WTC11 (cell line): ENCODE measurements around the gene PABPN1L. TPM values are rescaled to one million over a fixed set of nuclear protein-coding genes. Genes with fewer than 3 reads are reported as not detected.

Experiments used
- ATAC-seq: fragments of 200-7000 bp; cut with Tn5 transposase; 2 replicates; pipeline ENCODE4 v1.10.0; 2021; ENCODE audit warnings: mild to moderate bottlenecking, moderate library complexity
- CTCF ChIA-PET: fragments of 300-600 bp; sonication (Branson Sonifier 250); formaldehyde crosslinking; loops from one replicate; lab custom pipeline; 2021; ENCODE audit warnings: antibody characterized with exemption; lab: Charles Lee
- POLR2A ChIA-PET: fragments of 350-600 bp; sonication (Branson Sonifier 250); formaldehyde crosslinking; loops from one replicate; lab custom pipeline; 2021; ENCODE audit warnings: antibody characterized with exemption; lab: Charles Lee
- DNase-seq: peaks from one replicate; pipeline ENCODE4 v3.0.0; 2021; ENCODE audit warnings: low spot score
- H3K27ac Mint-ChIP-seq: 2 replicates; pipeline ENCODE4 v1.8.0; 2021; ENCODE audit warnings: mixed read lengths
- H3K27me3 Mint-ChIP-seq: 2 replicates; pipeline ENCODE4 v1.8.0; 2021; ENCODE audit warnings: low read depth, mild to moderate bottlenecking, moderate library complexity, mixed read lengths
- H3K36me3 Mint-ChIP-seq: 2 replicates; pipeline ENCODE4 v1.8.0; 2021; ENCODE audit warnings: mixed read lengths
- H3K4me1 Mint-ChIP-seq: 2 replicates; pipeline ENCODE4 v1.8.0; 2022; ENCODE audit warnings: mixed read lengths
- H3K4me3 Mint-ChIP-seq: 2 replicates; pipeline ENCODE4 v1.8.0; 2021; ENCODE audit warnings: mild to moderate bottlenecking, moderate library complexity, mixed read lengths
- H3K9me3 Mint-ChIP-seq: 2 replicates; pipeline ENCODE4 v1.8.0; 2021; ENCODE audit warnings: mixed read lengths
- ELF4 ChIP-seq: sonication (generic); formaldehyde crosslinking; IDR thresholded peaks from 2 replicates; pipeline ENCODE4 v1.8.1; 2022; ENCODE audit warnings: low read depth, mild to moderate bottlenecking, moderate library complexity, missing genetic modification reagents
- ETV6 ChIP-seq: sonication (generic); formaldehyde crosslinking; IDR thresholded peaks from 2 replicates; pipeline ENCODE4 v1.8.1; 2022; ENCODE audit warnings: mild to moderate bottlenecking, missing genetic modification reagents
- GTF2I ChIP-seq: fragments of 250-450 bp; sonication (Bioruptor Pico); conservative IDR thresholded peaks from 2 replicates; pipeline ENCODE4 v1.4.0; 2021; ENCODE audit warnings: mild to moderate bottlenecking
- JAZF1 ChIP-seq: fragments of 250-450 bp; sonication (Bioruptor Pico); IDR thresholded peaks from 2 replicates; pipeline ENCODE4 v1.9.0; 2021; ENCODE audit warnings: moderate library complexity, mild to moderate bottlenecking, inconsistent platforms
- JUN ChIP-seq: sonication (generic); formaldehyde crosslinking; IDR thresholded peaks from 2 replicates; pipeline ENCODE4 v1.8.0; 2023; ENCODE audit warnings: mild to moderate bottlenecking, missing genetic modification reagents
- MYBL2 ChIP-seq: sonication (generic); formaldehyde crosslinking; IDR thresholded peaks from 2 replicates; pipeline ENCODE4 v1.8.1; 2023; ENCODE audit warnings: mild to moderate bottlenecking, moderate library complexity, missing genetic modification reagents
- NFYB ChIP-seq: sonication (generic); formaldehyde crosslinking; conservative IDR thresholded peaks from 2 replicates; pipeline ENCODE4 v1.8.0; 2022; ENCODE audit warnings: low read depth, missing genetic modification reagents
- NR2C2 ChIP-seq: sonication (generic); formaldehyde crosslinking; IDR thresholded peaks from 2 replicates; pipeline ENCODE4 v1.8.0; 2022; ENCODE audit warnings: mild to moderate bottlenecking, missing genetic modification reagents
- SMAD4 ChIP-seq: sonication (generic); formaldehyde crosslinking; IDR thresholded peaks from 2 replicates; pipeline ENCODE4 v1.8.0; 2022; ENCODE audit warnings: mild to moderate bottlenecking, missing genetic modification reagents
- ZNF121 ChIP-seq: sonication (generic); formaldehyde crosslinking; IDR thresholded peaks from 2 replicates; pipeline ENCODE4 v1.8.0; 2023; ENCODE audit warnings: missing genetic modification reagents
- ZNF138 ChIP-seq: sonication (generic); formaldehyde crosslinking; conservative IDR thresholded peaks from 2 replicates; pipeline ENCODE4 v1.8.1; 2022; ENCODE audit warnings: mild to moderate bottlenecking, moderate library complexity, missing genetic modification reagents
- ZNF232 ChIP-seq: sonication (generic); formaldehyde crosslinking; IDR thresholded peaks from 2 replicates; pipeline ENCODE4 v1.8.0; 2022; ENCODE audit warnings: mild to moderate bottlenecking, missing genetic modification reagents
- total RNA-seq: library from RNA; stranded (reverse); gene quantifications from 3 replicates; pipeline ENCODE4 v1.2.3, GENCODE V29; 2021
- TF ChIP-seq, protein P1 (sequence below): sonication (generic); formaldehyde crosslinking; IDR thresholded peaks from 2 replicates; pipeline ENCODE4 v1.8.0; 2023; ENCODE audit warnings: missing genetic modification reagents
- TF ChIP-seq, protein P2 (sequence below): fragments of 200-600 bp; IDR thresholded peaks from 2 replicates; pipeline ENCODE4 v1.8.0; 2022; ENCODE audit warnings: antibody characterized with exemption
- TF ChIP-seq, protein P3 (sequence below): sonication (generic); formaldehyde crosslinking; IDR thresholded peaks from 2 replicates; pipeline ENCODE4 v1.8.1; 2023; ENCODE audit warnings: mild to moderate bottlenecking, missing genetic modification reagents
- TF ChIP-seq, protein P4 (sequence below): sonication (generic); formaldehyde crosslinking; IDR thresholded peaks from 2 replicates; pipeline ENCODE4 v1.8.0; 2022; ENCODE audit warnings: mild to moderate bottlenecking, missing genetic modification reagents
- TF ChIP-seq, protein P5 (sequence below): fragments of 250-450 bp; sonication (Bioruptor Pico); IDR thresholded peaks from 2 replicates; pipeline ENCODE4 v2.1.2; 2022; ENCODE audit warnings: mild to moderate bottlenecking, moderate library complexity
- TF ChIP-seq, protein P6 (sequence below): sonication (generic); formaldehyde crosslinking; IDR thresholded peaks from 2 replicates; pipeline ENCODE4 v1.8.1; 2022; ENCODE audit warnings: mild to moderate bottlenecking, missing genetic modification reagents, moderate library complexity, borderline replicate concordance

The PABPN1L gene
- total RNA-seq, 1 experiment from 2014 or later = not detected

DNA sequence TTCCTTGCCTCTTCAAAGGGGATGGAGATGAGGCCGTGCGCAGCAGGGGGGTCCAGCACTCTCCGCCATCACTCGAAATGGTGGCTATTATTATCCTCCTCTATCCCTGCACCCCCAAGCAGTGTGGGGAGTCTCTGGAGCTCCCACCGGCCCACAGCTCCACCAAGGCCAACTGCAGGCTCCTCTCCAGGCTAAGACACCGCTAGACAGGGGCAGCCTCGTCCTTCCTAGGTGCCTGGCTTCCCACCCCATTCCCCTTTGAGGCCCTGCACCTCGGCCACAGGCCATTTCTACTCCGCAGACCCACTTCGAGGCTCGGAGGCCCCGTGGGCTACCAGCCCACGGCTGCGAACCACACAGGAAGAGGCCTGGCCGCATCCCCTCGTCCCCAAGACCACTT, 39.6 kb upstream of the PABPN1L start:
- ATAC-seq (no peak), DNase-seq (no peak)
- Mint-ChIP-seq H3K9me3 (no peaks in the 10 kb centered on the region), H3K4me1 (peaks cover 2% of the 10 kb centered on the region; the same call in 1 of the 2 replicates), H3K4me3 (no peak overlapping the region), H3K36me3 (no peaks in the 10 kb centered on the region), H3K27ac (no peak overlapping the region), H3K27me3 (no peaks in the 10 kb centered on the region)
- POLR2A ChIA-PET = no interaction called here
- TF ChIP-seq ZNF121 (no peak), ETV6 (CRISPR knock-in tag) (no peak), ZNF232 (CRISPR knock-in tag) (no peak), ELF4 (CRISPR knock-in tag) (no peak), ZNF138 (no peak), MYBL2 (CRISPR knock-in tag) (no peak), NFYB (CRISPR knock-in tag) (no peak), GTF2I (CRISPR knock-in tag) (no peak), JUN (CRISPR knock-in tag) (no peak), JAZF1 (CRISPR knock-in tag) (no peak)
- TF ChIP-seq, protein P1, sequence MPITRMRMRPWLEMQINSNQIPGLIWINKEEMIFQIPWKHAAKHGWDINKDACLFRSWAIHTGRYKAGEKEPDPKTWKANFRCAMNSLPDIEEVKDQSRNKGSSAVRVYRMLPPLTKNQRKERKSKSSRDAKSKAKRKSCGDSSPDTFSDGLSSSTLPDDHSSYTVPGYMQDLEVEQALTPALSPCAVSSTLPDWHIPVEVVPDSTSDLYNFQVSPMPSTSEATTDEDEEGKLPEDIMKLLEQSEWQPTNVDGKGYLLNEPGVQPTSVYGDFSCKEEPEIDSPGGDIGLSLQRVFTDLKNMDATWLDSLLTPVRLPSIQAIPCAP (CRISPR knock-in tag) = no peak
- TF ChIP-seq, protein P2, sequence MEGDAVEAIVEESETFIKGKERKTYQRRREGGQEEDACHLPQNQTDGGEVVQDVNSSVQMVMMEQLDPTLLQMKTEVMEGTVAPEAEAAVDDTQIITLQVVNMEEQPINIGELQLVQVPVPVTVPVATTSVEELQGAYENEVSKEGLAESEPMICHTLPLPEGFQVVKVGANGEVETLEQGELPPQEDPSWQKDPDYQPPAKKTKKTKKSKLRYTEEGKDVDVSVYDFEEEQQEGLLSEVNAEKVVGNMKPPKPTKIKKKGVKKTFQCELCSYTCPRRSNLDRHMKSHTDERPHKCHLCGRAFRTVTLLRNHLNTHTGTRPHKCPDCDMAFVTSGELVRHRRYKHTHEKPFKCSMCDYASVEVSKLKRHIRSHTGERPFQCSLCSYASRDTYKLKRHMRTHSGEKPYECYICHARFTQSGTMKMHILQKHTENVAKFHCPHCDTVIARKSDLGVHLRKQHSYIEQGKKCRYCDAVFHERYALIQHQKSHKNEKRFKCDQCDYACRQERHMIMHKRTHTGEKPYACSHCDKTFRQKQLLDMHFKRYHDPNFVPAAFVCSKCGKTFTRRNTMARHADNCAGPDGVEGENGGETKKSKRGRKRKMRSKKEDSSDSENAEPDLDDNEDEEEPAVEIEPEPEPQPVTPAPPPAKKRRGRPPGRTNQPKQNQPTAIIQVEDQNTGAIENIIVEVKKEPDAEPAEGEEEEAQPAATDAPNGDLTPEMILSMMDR = no peak
- TF ChIP-seq, protein P3, sequence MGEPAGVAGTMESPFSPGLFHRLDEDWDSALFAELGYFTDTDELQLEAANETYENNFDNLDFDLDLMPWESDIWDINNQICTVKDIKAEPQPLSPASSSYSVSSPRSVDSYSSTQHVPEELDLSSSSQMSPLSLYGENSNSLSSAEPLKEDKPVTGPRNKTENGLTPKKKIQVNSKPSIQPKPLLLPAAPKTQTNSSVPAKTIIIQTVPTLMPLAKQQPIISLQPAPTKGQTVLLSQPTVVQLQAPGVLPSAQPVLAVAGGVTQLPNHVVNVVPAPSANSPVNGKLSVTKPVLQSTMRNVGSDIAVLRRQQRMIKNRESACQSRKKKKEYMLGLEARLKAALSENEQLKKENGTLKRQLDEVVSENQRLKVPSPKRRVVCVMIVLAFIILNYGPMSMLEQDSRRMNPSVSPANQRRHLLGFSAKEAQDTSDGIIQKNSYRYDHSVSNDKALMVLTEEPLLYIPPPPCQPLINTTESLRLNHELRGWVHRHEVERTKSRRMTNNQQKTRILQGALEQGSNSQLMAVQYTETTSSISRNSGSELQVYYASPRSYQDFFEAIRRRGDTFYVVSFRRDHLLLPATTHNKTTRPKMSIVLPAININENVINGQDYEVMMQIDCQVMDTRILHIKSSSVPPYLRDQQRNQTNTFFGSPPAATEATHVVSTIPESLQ (CRISPR knock-in tag) = no peak
- TF ChIP-seq, protein P4, sequence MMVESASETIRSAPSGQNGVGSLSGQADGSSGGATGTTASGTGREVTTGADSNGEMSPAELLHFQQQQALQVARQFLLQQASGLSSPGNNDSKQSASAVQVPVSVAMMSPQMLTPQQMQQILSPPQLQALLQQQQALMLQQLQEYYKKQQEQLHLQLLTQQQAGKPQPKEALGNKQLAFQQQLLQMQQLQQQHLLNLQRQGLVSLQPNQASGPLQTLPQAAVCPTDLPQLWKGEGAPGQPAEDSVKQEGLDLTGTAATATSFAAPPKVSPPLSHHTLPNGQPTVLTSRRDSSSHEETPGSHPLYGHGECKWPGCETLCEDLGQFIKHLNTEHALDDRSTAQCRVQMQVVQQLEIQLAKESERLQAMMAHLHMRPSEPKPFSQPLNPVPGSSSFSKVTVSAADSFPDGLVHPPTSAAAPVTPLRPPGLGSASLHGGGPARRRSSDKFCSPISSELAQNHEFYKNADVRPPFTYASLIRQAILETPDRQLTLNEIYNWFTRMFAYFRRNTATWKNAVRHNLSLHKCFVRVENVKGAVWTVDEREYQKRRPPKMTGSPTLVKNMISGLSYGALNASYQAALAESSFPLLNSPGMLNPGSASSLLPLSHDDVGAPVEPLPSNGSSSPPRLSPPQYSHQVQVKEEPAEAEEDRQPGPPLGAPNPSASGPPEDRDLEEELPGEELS (CRISPR knock-in tag) = no peak
- TF ChIP-seq, protein P5, sequence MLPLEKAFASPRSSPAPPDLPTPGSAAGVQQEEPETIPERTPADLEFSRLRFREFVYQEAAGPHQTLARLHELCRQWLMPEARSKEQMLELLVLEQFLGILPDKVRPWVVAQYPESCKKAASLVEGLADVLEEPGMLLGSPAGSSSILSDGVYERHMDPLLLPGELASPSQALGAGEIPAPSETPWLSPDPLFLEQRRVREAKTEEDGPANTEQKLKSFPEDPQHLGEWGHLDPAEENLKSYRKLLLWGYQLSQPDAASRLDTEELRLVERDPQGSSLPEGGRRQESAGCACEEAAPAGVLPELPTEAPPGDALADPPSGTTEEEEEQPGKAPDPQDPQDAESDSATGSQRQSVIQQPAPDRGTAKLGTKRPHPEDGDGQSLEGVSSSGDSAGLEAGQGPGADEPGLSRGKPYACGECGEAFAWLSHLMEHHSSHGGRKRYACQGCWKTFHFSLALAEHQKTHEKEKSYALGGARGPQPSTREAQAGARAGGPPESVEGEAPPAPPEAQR (CRISPR knock-in tag) = no peak
- CTCF ChIA-PET = interaction anchor here (0.6 to 1.6 kb wide), 9 partner anchors 9 to 709 kb away, joined by 3 to 20 read pairs (median 3); no protein-coding TSS in a partner anchor

DNA sequence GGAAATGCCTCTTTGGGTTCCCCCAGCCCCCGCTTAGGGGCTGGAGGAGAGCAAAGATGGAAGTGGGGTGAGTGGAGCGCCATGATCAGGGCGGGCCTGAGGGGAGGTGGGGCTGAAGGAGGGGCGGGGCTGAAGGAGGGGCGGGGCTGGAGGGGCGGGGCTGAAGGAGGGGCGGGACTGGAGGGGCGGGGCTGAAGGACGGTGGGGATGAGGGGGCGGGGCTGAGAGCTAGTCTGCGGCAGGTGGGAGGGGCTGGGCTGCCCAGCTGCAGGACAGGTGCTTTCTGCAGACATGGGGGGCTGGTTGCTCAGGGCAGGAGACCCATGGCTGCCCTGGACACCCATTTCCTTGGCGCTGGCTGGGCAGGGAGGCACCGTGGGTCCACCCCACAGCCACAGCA, 39.1 kb upstream of the PABPN1L start:
- Mint-ChIP-seq H3K4me1 (peaks cover 2% of the 10 kb centered on the region; the same call in 1 of the 2 replicates), H3K27ac (no peak overlapping the region), H3K36me3 (no peaks in the 10 kb centered on the region), H3K27me3 (no peaks in the 10 kb centered on the region), H3K9me3 (no peaks in the 10 kb centered on the region), H3K4me3 (no peak overlapping the region)
- CTCF ChIA-PET = interaction anchor here (0.6 to 1.6 kb wide), 11 partner anchors 9 to 709 kb away, joined by 3 to 20 read pairs (median 3); partner anchors contain the start of genes CDH15, GALNS and TRAPPC2L
- TF ChIP-seq GTF2I (CRISPR knock-in tag) (no peak), SMAD4 (CRISPR knock-in tag) (no peak), ZNF138 (no peak), NR2C2 (CRISPR knock-in tag) (no peak)
- TF ChIP-seq, protein P6, sequence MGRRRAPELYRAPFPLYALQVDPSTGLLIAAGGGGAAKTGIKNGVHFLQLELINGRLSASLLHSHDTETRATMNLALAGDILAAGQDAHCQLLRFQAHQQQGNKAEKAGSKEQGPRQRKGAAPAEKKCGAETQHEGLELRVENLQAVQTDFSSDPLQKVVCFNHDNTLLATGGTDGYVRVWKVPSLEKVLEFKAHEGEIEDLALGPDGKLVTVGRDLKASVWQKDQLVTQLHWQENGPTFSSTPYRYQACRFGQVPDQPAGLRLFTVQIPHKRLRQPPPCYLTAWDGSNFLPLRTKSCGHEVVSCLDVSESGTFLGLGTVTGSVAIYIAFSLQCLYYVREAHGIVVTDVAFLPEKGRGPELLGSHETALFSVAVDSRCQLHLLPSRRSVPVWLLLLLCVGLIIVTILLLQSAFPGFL = no peak
- POLR2A ChIA-PET = no interaction called here
- peak; percentile 63 for ATAC-seq
- DNase-seq = peak; percentile 73
